Ascending aorta (tissue), 2 donors: Measurements from ENCODE around the gene STARD6. TPM values are rescaled to one million over a fixed set of nuclear protein-coding genes. Genes with fewer than 3 reads are reported as not detected.

Experiments used
- DNase-seq, 2 donors: peaks; one replicate each; pipeline ENCODE4 v3.0.0-alpha.2; 2019; ENCODE audit warnings: low spot score in 2 of 2
- H3K27ac ChIP-seq, 2 donors: fragments of 200-600 bp; sonication (generic); one replicate each; pipeline ENCODE4 v1.5.1; 2016 to 2017; ENCODE audit warnings: mild to moderate bottlenecking in 1 of 2
- H3K27me3 ChIP-seq: fragments of 200-600 bp; sonication (generic); one replicate; pipeline ENCODE4 v1.5.1; 2017
- H3K36me3 ChIP-seq, 2 donors: fragments of 200-600 bp; sonication (generic); one replicate each; pipeline ENCODE4 v1.5.1; 2016
- H3K4me1 ChIP-seq, 2 donors: fragments of 200-600 bp; sonication (generic); one replicate each; pipeline ENCODE4 v1.5.1; 2016 to 2017; ENCODE audit warnings: mild to moderate bottlenecking in 1 of 2
- H3K4me3 ChIP-seq, 2 donors: fragments of 200-600 bp; sonication (generic); one replicate each; pipeline ENCODE4 v1.5.1; 2016 to 2017; ENCODE audit warnings: mild to moderate bottlenecking in 1 of 2
- H3K9me3 ChIP-seq, 2 donors: fragments of 200-600 bp; sonication (generic); one replicate each; pipeline ENCODE4 v1.5.1; 2016
- CTCF ChIP-seq, 3 experiments: fragments of 200-600 bp in 2 of 3; fragments of 450-650 bp in 1 of 3; sonication (generic) in 2 of 3; IDR thresholded peaks; one replicate each; pipeline ENCODE4 v1.5.1; 2016 to 2019; ENCODE audit warnings: antibody characterized with exemption in 3 of 3, mild to moderate bottlenecking in 1 of 3, moderate library complexity in 1 of 3
- intact Hi-C: fragments of 100-400 bp; cut with DNase I; formaldehyde crosslinking; loops from one replicate; pipeline ENCODE4 v1.15.1; 2023
- total RNA-seq: library from RNA; depleted of rRNA; stranded (reverse); fragments of >200 nt; gene quantifications from one replicate; pipeline ENCODE4 v1.1.0, GENCODE V29; 2016

STARD6 gene
- total RNA-seq, 1 donor from 2014 or later: not detected

- Histone ChIP-seq H3K27me3 (no peaks in the 10 kb centered on the region), H3K27ac (no peak overlapping the region), H3K9me3 (no peaks in the 10 kb centered on the region), H3K36me3 (no peaks in the 10 kb centered on the region), H3K4me1 (no peaks in the 10 kb centered on the region), H3K4me3 (no peak overlapping the region)
- TF ChIP-seq CTCF (IDR thresholded peaks at IDR 0.05): no peak
- intact Hi-C loops: no loop called here
- no peak for DNase-seq
These were observed 25.1 kb upstream of the STARD6 start for GRCh38 chr18:54382733-54383252.

GRCh38 chr18:54382076-54382475 is 24.4 kb upstream of the STARD6 start:
- intact Hi-C loops: no loop called here

GRCh38 chr18:54381640-54382039 is 24.0 kb upstream of the STARD6 start:
- Histone ChIP-seq H3K27me3 (no peaks in the 10 kb centered on the region), H3K27ac (no peak overlapping the region), H3K36me3 (no peaks in the 10 kb centered on the region), H3K4me3 (no peak overlapping the region), H3K4me1 (no peaks in the 10 kb centered on the region), H3K9me3 (no peaks in the 10 kb centered on the region)
- intact Hi-C loops: no loop called here
- DNase-seq: no peak
- TF ChIP-seq CTCF (IDR thresholded peaks at IDR 0.05): no peak

More at GRCh38 chr18:54382076-54382475, 24.4 kb upstream of the STARD6 start:
- Histone ChIP-seq H3K27ac (no peak overlapping the region), H3K27me3 (no peaks in the 10 kb centered on the region), H3K36me3 (no peaks in the 10 kb centered on the region), H3K4me1 (no peaks in the 10 kb centered on the region), H3K9me3 (no peaks in the 10 kb centered on the region), H3K4me3 (no peak overlapping the region)
- no peak for TF ChIP-seq CTCF (IDR thresholded peaks at IDR 0.05)
- DNase-seq: no peak

- no peak for TF ChIP-seq CTCF (IDR thresholded peaks at IDR 0.05)
- no peaks in the 10 kb centered on the region for H3K4me1 ChIP-seq
- H3K4me3 ChIP-seq: no peak overlapping the region
- H3K36me3 ChIP-seq: no peaks in the 10 kb centered on the region
- no peaks in the 10 kb centered on the region for H3K27me3 ChIP-seq
- DNase-seq: no peak
- H3K27ac ChIP-seq: no peak overlapping the region
- intact Hi-C loops: no loop called here
- H3K9me3 ChIP-seq: no peaks in the 10 kb centered on the region
These were observed 20.4 kb upstream of the STARD6 start for GRCh38 chr18:54378057-54378456.

GRCh38 chr18:54360406-54360805 is 2.7 kb upstream of the STARD6 start:
- Histone ChIP-seq H3K36me3 (no peaks in the 10 kb centered on the region), H3K27ac (no peak overlapping the region), H3K4me3 (no peak overlapping the region), H3K27me3 (no peaks in the 10 kb centered on the region), H3K4me1 (no peaks in the 10 kb centered on the region), H3K9me3 (no peaks in the 10 kb centered on the region)
- DNase-seq: no peak
- no peak for TF ChIP-seq CTCF (IDR thresholded peaks at IDR 0.05)
- intact Hi-C loops: no loop called here

GRCh38 chr18:54359233-54359632 is 1.6 kb upstream of the STARD6 start:
- no peak for DNase-seq
- Histone ChIP-seq H3K27me3 (no peaks in the 10 kb centered on the region), H3K9me3 (no peaks in the 10 kb centered on the region), H3K4me3 (peak overlapping the region; percentile 77 to 88), H3K36me3 (no peaks in the 10 kb centered on the region), H3K4me1 (no peaks in the 10 kb centered on the region), H3K27ac (no peak overlapping the region)
- intact Hi-C loops: loop anchor here (5.0 kb wide), 1 partner anchor 137 kb away; the partner anchor contains the start of gene MBD2
- no peak for TF ChIP-seq CTCF (IDR thresholded peaks at IDR 0.05)
